Neural progenitor cell (in vitro differentiated cells): Measurements from ENCODE around the gene ACER3. TPM values are rescaled to one million over a fixed set of nuclear protein-coding genes. Genes with fewer than 3 reads are reported as not detected.

Experiments
- DNase-seq: peaks from one replicate; pipeline ENCODE4 v3.0.0-alpha.2; 2016; ENCODE audit warnings: low spot score
- H2AFZ ChIP-seq: fragments of 200-600 bp; sonication (generic); replicated peaks from 2 replicates; pipeline ENCODE4 v1.6.1; 2016; ENCODE audit warnings: antibody characterized with exemption
- H3F3A ChIP-seq: fragments of 200-600 bp; sonication (generic); 2 replicates; pipeline ENCODE4 v1.6.1; 2016; ENCODE audit warnings: antibody characterized with exemption, low read depth
- H3K27ac ChIP-seq: fragments of 200-600 bp; sonication (generic); 2 replicates; pipeline ENCODE4 v1.5.1; 2016; ENCODE audit warnings: mild to moderate bottlenecking
- H3K27me3 ChIP-seq: fragments of 200-600 bp; sonication (generic); 2 replicates; pipeline ENCODE4 v1.6.1; 2016; ENCODE audit warnings: mild to moderate bottlenecking, moderate library complexity
- H3K36me3 ChIP-seq: fragments of 200-600 bp; sonication (generic); 2 replicates; pipeline ENCODE4 v1.5.1; 2016
- H3K4me1 ChIP-seq: fragments of 200-600 bp; sonication (generic); 2 replicates; pipeline ENCODE4 v1.6.1; 2016; ENCODE audit warnings: mixed run types
- H3K4me2 ChIP-seq: fragments of 200-600 bp; sonication (generic); 2 replicates; pipeline ENCODE4 v1.6.1; 2016
- H3K4me3 ChIP-seq: fragments of 200-600 bp; sonication (generic); 2 replicates; pipeline ENCODE4 v1.5.1; 2016
- H3K79me2 ChIP-seq: fragments of 200-600 bp; sonication (generic); 2 replicates; pipeline ENCODE4 v1.6.1; 2016; ENCODE audit warnings: low read depth
- H3K9ac ChIP-seq: fragments of 200-600 bp; sonication (generic); 2 replicates; pipeline ENCODE4 v1.6.1; 2016
- H3K9me3 ChIP-seq: fragments of 200-600 bp; sonication (generic); 2 replicates; pipeline ENCODE4 v1.5.1; 2016; ENCODE audit warnings: low read depth
- H4K20me1 ChIP-seq: fragments of 200-600 bp; sonication (generic); 2 replicates; pipeline ENCODE4 v1.6.1; 2016; ENCODE audit warnings: low read depth
- H3K27ac Mint-ChIP-seq: 3 replicates; pipeline ENCODE4 v1.8.0; 2021; ENCODE audit warnings: mixed read lengths
- H3K27me3 Mint-ChIP-seq: 2 replicates; pipeline ENCODE4 v1.8.0; 2022; ENCODE audit warnings: low read depth, mild to moderate bottlenecking, inconsistent platforms, moderate library complexity, mixed read lengths; ENCODE audit not compliant: insufficient read depth
- H3K36me3 Mint-ChIP-seq: 3 replicates; pipeline ENCODE4 v1.8.0; 2021; ENCODE audit warnings: mixed read lengths
- H3K4me1 Mint-ChIP-seq: 3 replicates; pipeline ENCODE4 v1.8.0; 2021; ENCODE audit warnings: mixed read lengths
- H3K4me3 Mint-ChIP-seq: 3 replicates; pipeline ENCODE4 v1.8.0; 2021; ENCODE audit warnings: mild to moderate bottlenecking, moderate library complexity, mixed read lengths
- H3K9me3 Mint-ChIP-seq: 3 replicates; pipeline ENCODE4 v1.8.0; 2020; ENCODE audit warnings: mixed read lengths
- CTCF ChIP-seq: fragments of 200-600 bp; sonication (generic); IDR thresholded peaks from 2 replicates; pipeline ENCODE4 v1.5.1; 2017; ENCODE audit warnings: antibody characterized with exemption, mild to moderate bottlenecking
- EZH2 ChIP-seq: fragments of 200-600 bp; sonication (generic); IDR thresholded peaks from 2 replicates; pipeline ENCODE4 v1.6.1; 2017; ENCODE audit warnings: antibody characterized with exemption, mild to moderate bottlenecking, moderate library complexity
- EZH2phosphoT487 ChIP-seq: fragments of 200-600 bp; sonication (generic); IDR thresholded peaks from 2 replicates; pipeline ENCODE4 v1.6.1; 2017; ENCODE audit warnings: antibody characterized with exemption
- total RNA-seq: library from RNA; depleted of rRNA; stranded (reverse); fragments of >200 nt; gene quantifications from 2 replicates; pipeline ENCODE4 v1.2.3, GENCODE V29; 2015; ENCODE audit warnings: low replicate concordance

ACER3 gene
- total RNA-seq, 1 donor from 2014 or later: 18.9 TPM

DNA sequence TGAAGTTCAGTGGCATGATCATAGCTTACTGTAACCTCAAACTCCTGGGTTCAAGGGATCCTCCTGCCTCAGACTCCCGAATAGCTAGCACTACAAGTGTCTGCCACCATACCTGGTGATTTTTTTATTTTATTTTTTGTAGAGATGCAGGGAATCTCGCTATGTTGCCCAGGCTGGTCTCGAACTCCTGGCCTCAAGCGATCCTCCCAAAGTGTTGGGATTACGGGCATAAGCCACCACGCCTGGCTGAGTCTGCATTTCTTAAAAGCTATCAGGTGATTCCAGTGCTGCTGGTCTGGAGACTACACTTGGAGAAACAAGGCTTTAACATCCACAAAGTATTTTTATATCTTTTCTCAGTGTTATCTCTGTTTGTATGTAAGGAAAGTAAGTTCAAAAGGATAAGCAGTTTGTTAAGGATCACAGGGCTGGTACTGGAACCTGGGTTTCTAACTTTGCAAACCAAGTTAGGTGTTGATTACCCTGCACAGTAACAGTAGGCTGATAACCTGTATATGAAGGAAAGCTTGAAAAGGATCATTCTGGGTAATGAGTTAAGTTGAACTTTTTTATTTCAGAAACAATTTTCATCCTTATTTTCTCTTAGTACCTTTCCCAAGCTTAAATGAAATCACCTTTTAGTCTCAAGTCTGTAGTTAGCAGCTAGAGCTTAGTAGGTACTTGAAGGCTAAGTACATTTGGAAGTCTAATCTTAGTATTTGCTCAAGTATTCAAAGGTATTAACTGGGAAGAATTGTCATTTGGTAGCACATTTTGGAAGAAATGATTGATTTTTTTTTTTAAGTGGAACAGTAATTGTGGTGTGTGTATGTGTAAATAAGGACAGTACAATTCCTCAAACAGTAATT, 12.5 kb downstream of the ACER3 start:
- no peak overlapping the region for H3K27ac Mint-ChIP-seq

DNA sequence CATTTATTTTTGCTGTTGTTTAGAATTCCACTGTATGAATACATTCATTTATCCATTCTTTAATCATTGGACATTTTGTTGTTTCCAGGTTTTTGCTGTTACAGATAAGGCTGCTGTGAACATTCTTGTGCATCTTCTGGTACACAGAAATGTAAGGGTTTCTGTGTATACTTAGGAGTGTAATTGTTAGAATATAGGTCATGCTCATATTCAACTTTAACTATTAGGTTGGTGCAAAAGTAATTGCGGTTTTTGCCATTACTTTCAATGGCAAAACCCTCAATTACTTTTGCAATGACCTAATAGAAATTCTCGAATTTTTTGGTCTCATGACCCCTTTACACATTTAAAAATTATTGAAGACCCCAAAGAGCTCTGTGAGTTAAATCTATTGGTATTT, 17.3 kb downstream of the ACER3 start:
- no peaks in the 10 kb centered on the region for H3K36me3 ChIP-seq
- H3K9me3 Mint-ChIP-seq: no peaks in the 10 kb centered on the region
- H3K4me2 ChIP-seq: no peak overlapping the region
- no peaks in the 10 kb centered on the region for H3K9me3 ChIP-seq
- no peak overlapping the region for H2AFZ ChIP-seq
- no peaks in the 10 kb centered on the region for H3K36me3 Mint-ChIP-seq
- H3K4me1 Mint-ChIP-seq: no peaks in the 10 kb centered on the region
- H3K4me3 Mint-ChIP-seq: no peak overlapping the region
- H3K4me1 ChIP-seq: peaks cover 4% of the 10 kb centered on the region
- TF ChIP-seq EZH2phosphoT487 (no peak), EZH2 (no peak), CTCF (no peak)
- no peak overlapping the region for H3K27ac Mint-ChIP-seq
- no peak overlapping the region for H3K27ac ChIP-seq
- no peaks in the 10 kb centered on the region for H3K27me3 Mint-ChIP-seq
- H3K9ac ChIP-seq: no peak overlapping the region
- no peak for DNase-seq
- no peak overlapping the region for H3K4me3 ChIP-seq
- no peaks in the 10 kb centered on the region for H3F3A ChIP-seq
- H4K20me1 ChIP-seq: no peaks in the 10 kb centered on the region
- H3K27me3 ChIP-seq: no peaks in the 10 kb centered on the region
- peaks cover 14% of the 10 kb centered on the region for H3K79me2 ChIP-seq

More for the DNA sequence above, 12.5 kb downstream of the ACER3 start:
- no peak overlapping the region for H3K4me3 ChIP-seq
- Mint-ChIP-seq H3K4me1 (no peaks in the 10 kb centered on the region), H3K4me3 (no peak overlapping the region), H3K36me3 (peaks cover 11% of the 10 kb centered on the region), H3K9me3 (no peaks in the 10 kb centered on the region), H3K27me3 (no peaks in the 10 kb centered on the region)
- H3K79me2 ChIP-seq: no peaks in the 10 kb centered on the region
- H2AFZ ChIP-seq: no peak overlapping the region
- no peaks in the 10 kb centered on the region for H3K36me3 ChIP-seq
- no peak for DNase-seq
- H3K4me2 ChIP-seq: no peak overlapping the region
- no peak overlapping the region for H3K27ac ChIP-seq
- no peaks in the 10 kb centered on the region for H3K9me3 ChIP-seq
- TF ChIP-seq EZH2phosphoT487 (no peak), CTCF (no peak), EZH2 (no peak)
- no peaks in the 10 kb centered on the region for H3F3A ChIP-seq
- H3K27me3 ChIP-seq: no peaks in the 10 kb centered on the region
- peaks cover 4% of the 10 kb centered on the region for H3K4me1 ChIP-seq
- H3K9ac ChIP-seq: no peak overlapping the region
- no peaks in the 10 kb centered on the region for H4K20me1 ChIP-seq

GRCh38 chr11:76880314-76880713, 19.6 kb downstream of the ACER3 start:
- no peaks in the 10 kb centered on the region for H4K20me1 ChIP-seq
- H3K4me1 Mint-ChIP-seq: no peaks in the 10 kb centered on the region
- no peaks in the 10 kb centered on the region for H3K9me3 Mint-ChIP-seq
- no peaks in the 10 kb centered on the region for H3F3A ChIP-seq
- H3K36me3 Mint-ChIP-seq: no peaks in the 10 kb centered on the region
- no peak overlapping the region for H3K4me3 ChIP-seq
- H3K9ac ChIP-seq: no peak overlapping the region
- no peak overlapping the region for H3K27ac Mint-ChIP-seq
- peaks cover 14% of the 10 kb centered on the region for H3K79me2 ChIP-seq
- H3K36me3 ChIP-seq: no peaks in the 10 kb centered on the region
- no peak overlapping the region for H2AFZ ChIP-seq
- no peaks in the 10 kb centered on the region for H3K9me3 ChIP-seq
- TF ChIP-seq CTCF (no peak), EZH2phosphoT487 (no peak)
- DNase-seq: no peak
- no peaks in the 10 kb centered on the region for H3K27me3 ChIP-seq
- no peaks in the 10 kb centered on the region for H3K27me3 Mint-ChIP-seq
- H3K27ac ChIP-seq: no peak overlapping the region
- no peak overlapping the region for H3K4me2 ChIP-seq
- no peaks in the 10 kb centered on the region for H3K4me1 ChIP-seq
- no peak overlapping the region for H3K4me3 Mint-ChIP-seq
